Left lung (tissue), 14 donors: ENCODE results near the gene SCAMP2. TPM values are rescaled to one million over a fixed set of nuclear protein-coding genes. Genes with fewer than 3 reads are reported as not detected.
"Not testable (repeated sequence)": the region's sequence is repeated elsewhere in the genome, so short reads cannot be mapped to it uniquely, and the experiment has no call there.

Experiments used
- ATAC-seq: fragments of 200-7000 bp; cut with Tn5 transposase; one replicate; pipeline ENCODE4 v1.9.1; 2020; ENCODE audit warnings: moderate library complexity
- DNase-seq, 4 donors: peaks; one replicate each; pipeline ENCODE4 v3.0.0-alpha.2; 2013 to 2020
- H3K27ac ChIP-seq, 2 donors: fragments of 200-600 bp; sonication (generic) in 1 of 2; one replicate each; pipeline versions ENCODE4 v1.5.0 to v1.8.0; 2020 to 2021
- H3K27me3 ChIP-seq, 2 donors: fragments of 200-600 bp; sonication (generic) in 1 of 2; one replicate each; pipeline versions ENCODE4 v1.5.0 to v1.8.0; 2020 to 2021
- H3K36me3 ChIP-seq, 2 donors: fragments of 200-600 bp; sonication (generic) in 1 of 2; one replicate each; pipeline versions ENCODE4 v1.5.0 to v1.8.0; 2020 to 2021
- H3K4me1 ChIP-seq, 2 donors: fragments of 200-600 bp; one replicate each; pipeline ENCODE4 v1.8.0; 2021
- H3K4me3 ChIP-seq, 2 donors: fragments of 200-600 bp; sonication (generic) in 1 of 2; one replicate each; pipeline versions ENCODE4 v1.5.0 to v1.8.0; 2020 to 2021; ENCODE audit warnings: mild to moderate bottlenecking in 1 of 2
- H3K9me3 ChIP-seq, 2 donors: fragments of 200-600 bp; sonication (generic) in 1 of 2; one replicate each; pipeline versions ENCODE4 v1.5.0 to v1.8.0; 2020 to 2021
- intact Hi-C, 2 donors: fragments of 100-400 bp; cut with DNase I; formaldehyde crosslinking; loops; one replicate each; pipeline versions ENCODE4 v1.11.2 to v1.14.2; 2022
- long read RNA-seq, 12 donors: library from polyadenylated mRNA in 2 of 12; unstranded in 2 of 12; transcript quantifications; one replicate each; pipeline ENCODE4 v2.0.0 and lab custom pipeline, GENCODE V29; 2019 to 2026
- polyA plus RNA-seq, 6 donors: library from polyadenylated mRNA; unstranded; fragments of 120-200 nt; gene quantifications; one replicate each; pipeline ENCODE4 v1.2.1, GENCODE V29; 2013; ENCODE audit not compliant: insufficient read length in 6 of 6
- total RNA-seq, 2 donors: library from RNA; stranded (reverse); fragmentation: NEBNext Ultra II Directional; extraction: Animal tissue kit (Norgen Biotek cat#: 25700); gene quantifications; one replicate each; pipeline ENCODE4 v1.2.1, GENCODE V29; 2021
- TF ChIP-seq, protein P1 (sequence below), 2 donors: fragments of 200-600 bp; sonication (generic) in 1 of 2; IDR thresholded peaks; one replicate each; pipeline versions ENCODE4 v1.5.0 to v1.8.0; 2021; ENCODE audit warnings: antibody characterized with exemption in 2 of 2
- donor health status: DM: no; HTN: yes; CAD: no.
- donor health status: DM: no; HTN: no; CAD: no.

Gene SCAMP2, protein sequence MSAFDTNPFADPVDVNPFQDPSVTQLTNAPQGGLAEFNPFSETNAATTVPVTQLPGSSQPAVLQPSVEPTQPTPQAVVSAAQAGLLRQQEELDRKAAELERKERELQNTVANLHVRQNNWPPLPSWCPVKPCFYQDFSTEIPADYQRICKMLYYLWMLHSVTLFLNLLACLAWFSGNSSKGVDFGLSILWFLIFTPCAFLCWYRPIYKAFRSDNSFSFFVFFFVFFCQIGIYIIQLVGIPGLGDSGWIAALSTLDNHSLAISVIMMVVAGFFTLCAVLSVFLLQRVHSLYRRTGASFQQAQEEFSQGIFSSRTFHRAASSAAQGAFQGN
- total RNA-seq = 100 to 1,000 TPM; 131 to 138 TPM
- 10 to 100 TPM; 42.8 to 56.2 (median 44.8) TPM for polyA plus RNA-seq
- long read RNA-seq, donor 1, transcript SCAMP2-201 (9 exons, 2,453 nt) = major isoform, 36 of 43 reads
- long read RNA-seq, donor 1, partial matches to known transcripts = 6 of 43 reads
- long read RNA-seq, donor 1, other reads (novel, unspliced or antisense) = 0 of 43 reads
- long read RNA-seq, donor 2, transcript SCAMP2-201 (9 exons, 2,453 nt) = major isoform, 30 of 32 reads
- long read RNA-seq, donor 2, partial matches to known transcripts = 0 of 32 reads
- long read RNA-seq, donor 2, other reads (novel, unspliced or antisense) = 0 of 32 reads
- long read RNA-seq, donor 3, transcript SCAMP2-201 (9 exons, 2,453 nt) = major isoform, 18 of 19 reads
- long read RNA-seq, donor 3, partial matches to known transcripts = 0 of 19 reads
- long read RNA-seq, donor 3, other reads (novel, unspliced or antisense) = 0 of 19 reads
- long read RNA-seq, donor 4, transcript SCAMP2-201 (9 exons, 2,453 nt) = major isoform, 58 of 64 reads
- long read RNA-seq, donor 4, partial matches to known transcripts = 3 of 64 reads
- long read RNA-seq, donor 4, other reads (novel, unspliced or antisense) = 3 of 64 reads
- long read RNA-seq, donor 5, transcript SCAMP2-201 (9 exons, 2,453 nt) = major isoform, 21 of 23 reads
- long read RNA-seq, donor 5, partial matches to known transcripts = 0 of 23 reads
- long read RNA-seq, donor 5, other reads (novel, unspliced or antisense) = 0 of 23 reads
- long read RNA-seq, donor 6, transcript SCAMP2-201 (9 exons, 2,453 nt) = major isoform, 15 of 36 reads
- long read RNA-seq, donor 6, partial matches to known transcripts = 20 of 36 reads
- long read RNA-seq, donor 6, other reads (novel, unspliced or antisense) = 0 of 36 reads
- long read RNA-seq, donor 7, transcript SCAMP2-201 (9 exons, 2,453 nt) = major isoform, 8 of 8 reads
- long read RNA-seq, donor 7, partial matches to known transcripts = 0 of 8 reads
- long read RNA-seq, donor 7, other reads (novel, unspliced or antisense) = 0 of 8 reads
- long read RNA-seq, donor 8, transcript SCAMP2-201 (9 exons, 2,453 nt) = major isoform, 27 of 28 reads
- long read RNA-seq, donor 8, partial matches to known transcripts = 0 of 28 reads
- long read RNA-seq, donor 8, other reads (novel, unspliced or antisense) = 0 of 28 reads
- long read RNA-seq, donor 9 = 0 reads
- long read RNA-seq, donor 10, transcript SCAMP2-201 (9 exons, 2,453 nt) = major isoform, 120 of 138 reads
- long read RNA-seq, donor 10, partial matches to known transcripts = 7 of 138 reads
- long read RNA-seq, donor 10, other reads (novel, unspliced or antisense) = 11 of 138 reads
- long read RNA-seq, donor 11 = 0 reads
- long read RNA-seq, donor 12, transcript SCAMP2-201 (9 exons, 2,453 nt) = major isoform, 27 of 32 reads
- long read RNA-seq, donor 12, partial matches to known transcripts = 5 of 32 reads
- long read RNA-seq, donor 12, other reads (novel, unspliced or antisense) = 0 of 32 reads

DNA sequence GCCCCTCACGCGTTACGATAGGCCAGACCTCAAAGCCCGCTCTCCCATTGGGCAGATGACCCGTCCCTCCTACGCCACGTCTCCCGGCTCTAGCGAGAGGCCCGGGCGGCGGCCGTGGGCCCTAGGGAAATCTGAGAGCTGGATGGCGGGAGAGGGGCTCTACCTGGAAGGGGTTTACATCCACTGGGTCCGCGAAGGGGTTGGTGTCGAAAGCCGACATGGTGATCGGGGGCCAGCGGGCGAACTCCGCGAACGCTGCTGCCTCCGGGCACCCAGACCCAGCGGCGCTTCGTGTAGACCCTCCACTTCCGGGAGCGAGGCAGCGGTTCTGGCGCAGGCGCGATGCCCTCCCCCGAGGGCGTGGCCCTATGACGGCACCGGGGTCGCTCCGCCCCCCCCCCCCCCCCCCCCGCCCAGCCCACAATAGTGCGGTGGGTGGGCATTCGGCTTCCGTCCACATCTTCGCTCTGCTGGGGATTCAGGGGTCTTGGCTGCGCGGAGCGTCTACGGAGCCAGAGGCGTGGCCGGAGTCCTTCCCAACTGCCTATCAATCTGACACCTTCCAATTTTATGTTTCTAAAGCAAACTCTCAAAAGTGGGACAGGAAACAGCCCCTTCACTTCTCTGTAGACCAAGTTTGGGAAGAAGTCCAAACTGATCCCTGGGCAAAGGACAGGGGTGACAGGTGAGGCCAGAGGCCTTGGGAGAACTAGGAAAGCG lies at the start of gene SCAMP2:
TSS of gene SCAMP2 (minus strand) at position 330 of the 720 bp plus-strand sequence. CDS start at position 220, 110 bp downstream.
- ATAC-seq (peak; percentile 94), DNase-seq (peak; percentile 94 to 96 (median 94))
- Histone ChIP-seq H3K36me3 (no peaks in the 10 kb centered on the region), H3K27ac (peak within 1 kb of the TSS; percentile 90 to 96), H3K4me3 (peak within 1 kb of the TSS; percentile 52 to 78), H3K4me1 (peaks cover 42 to 51% of the 10 kb centered on the region in 2 donors), H3K9me3 (no peaks in the 10 kb centered on the region), H3K27me3 (no peaks in the 10 kb centered on the region)
- TF ChIP-seq, protein P1, sequence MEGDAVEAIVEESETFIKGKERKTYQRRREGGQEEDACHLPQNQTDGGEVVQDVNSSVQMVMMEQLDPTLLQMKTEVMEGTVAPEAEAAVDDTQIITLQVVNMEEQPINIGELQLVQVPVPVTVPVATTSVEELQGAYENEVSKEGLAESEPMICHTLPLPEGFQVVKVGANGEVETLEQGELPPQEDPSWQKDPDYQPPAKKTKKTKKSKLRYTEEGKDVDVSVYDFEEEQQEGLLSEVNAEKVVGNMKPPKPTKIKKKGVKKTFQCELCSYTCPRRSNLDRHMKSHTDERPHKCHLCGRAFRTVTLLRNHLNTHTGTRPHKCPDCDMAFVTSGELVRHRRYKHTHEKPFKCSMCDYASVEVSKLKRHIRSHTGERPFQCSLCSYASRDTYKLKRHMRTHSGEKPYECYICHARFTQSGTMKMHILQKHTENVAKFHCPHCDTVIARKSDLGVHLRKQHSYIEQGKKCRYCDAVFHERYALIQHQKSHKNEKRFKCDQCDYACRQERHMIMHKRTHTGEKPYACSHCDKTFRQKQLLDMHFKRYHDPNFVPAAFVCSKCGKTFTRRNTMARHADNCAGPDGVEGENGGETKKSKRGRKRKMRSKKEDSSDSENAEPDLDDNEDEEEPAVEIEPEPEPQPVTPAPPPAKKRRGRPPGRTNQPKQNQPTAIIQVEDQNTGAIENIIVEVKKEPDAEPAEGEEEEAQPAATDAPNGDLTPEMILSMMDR (IDR thresholded peaks at IDR 0.05) = no peak
- intact Hi-C loops = no loop called here

DNA sequence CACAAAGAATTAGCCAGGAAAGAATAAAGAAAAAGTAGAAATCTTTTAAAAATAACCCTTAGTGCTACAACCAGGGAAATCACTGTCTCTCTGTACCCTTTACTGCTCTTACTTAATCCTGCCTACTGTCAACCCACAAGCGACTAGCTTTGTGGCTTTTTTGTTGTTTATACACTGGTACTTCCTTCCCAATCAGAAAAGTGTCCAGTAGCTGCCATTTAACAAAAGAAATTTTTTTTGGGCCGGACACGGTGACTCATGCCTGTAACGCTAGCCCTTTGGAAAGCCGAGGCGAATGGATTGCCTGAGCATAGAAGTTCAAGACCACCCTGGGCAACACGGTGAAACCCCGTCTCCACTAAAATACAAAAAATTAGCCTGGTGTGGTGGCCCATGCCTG lies 47.3 kb upstream of the SCAMP2 start:
- peak in 1 of 4 donors; percentile 26 for DNase-seq
- H3K36me3 ChIP-seq = peaks cover 0 to 100% of the 10 kb centered on the region in 2 donors
- intact Hi-C loops = no loop called here
- no peaks in the 10 kb centered on the region for H3K27me3 ChIP-seq
- peaks cover 0 to 6% of the 10 kb centered on the region in 2 donors for H3K4me1 ChIP-seq
- ATAC-seq = no peak
- H3K27ac ChIP-seq = peak overlapping the region in 1 of 2 donors; percentile 11
- no peak overlapping the region for H3K4me3 ChIP-seq
- no peaks in the 10 kb centered on the region for H3K9me3 ChIP-seq
- TF ChIP-seq, protein P1 (IDR thresholded peaks at IDR 0.05) = no peak

DNA sequence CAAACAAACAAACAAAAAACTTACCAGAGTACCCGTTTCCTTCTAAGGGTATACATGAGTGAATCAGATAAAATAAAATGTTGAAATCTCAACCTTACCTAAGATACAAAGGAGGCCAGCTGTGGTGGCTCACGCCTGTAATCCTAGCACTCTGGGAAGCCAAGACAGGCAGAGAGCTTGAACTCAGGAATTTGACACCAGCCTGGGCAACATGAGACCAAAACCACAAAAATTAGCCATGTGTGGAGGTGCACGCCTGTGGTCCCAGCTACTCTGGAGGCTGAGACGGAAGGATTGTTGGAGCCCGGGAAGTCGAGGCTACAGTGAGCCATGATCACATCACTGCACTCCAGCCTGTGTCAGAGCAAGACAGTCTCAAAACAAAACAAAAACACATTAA lies 44.5 kb upstream of the SCAMP2 start:
- Histone ChIP-seq H3K27me3 (no peaks in the 10 kb centered on the region), H3K4me1 (peaks cover 0 to 6% of the 10 kb centered on the region in 2 donors), H3K36me3 (peaks cover 0 to 98% of the 10 kb centered on the region in 2 donors), H3K27ac (no peak overlapping the region), H3K4me3 (no peak overlapping the region), H3K9me3 (no peaks in the 10 kb centered on the region)
- DNase-seq (no peak), ATAC-seq (no peak)
- TF ChIP-seq, protein P1 (IDR thresholded peaks at IDR 0.05) = no peak
- intact Hi-C loops = no loop called here

DNA sequence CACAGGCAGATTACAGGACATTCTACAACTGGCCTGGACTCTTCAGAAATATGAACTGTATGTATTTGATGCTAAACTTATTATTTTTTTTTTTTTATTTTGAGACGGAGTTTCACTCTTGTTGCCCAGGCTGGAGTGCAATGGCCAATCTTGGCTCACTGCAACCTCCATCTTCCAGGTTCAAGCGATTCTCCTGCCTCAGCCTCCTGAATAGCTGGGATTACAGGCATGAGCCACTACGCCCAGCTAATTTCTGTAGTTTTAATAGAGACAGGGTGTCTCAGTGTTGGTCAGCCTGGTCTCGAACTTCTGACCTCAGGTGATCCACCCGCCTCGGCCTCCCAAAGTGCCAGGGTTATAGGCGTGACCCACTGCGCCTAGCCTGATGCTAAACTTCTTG lies 40.6 kb upstream of the SCAMP2 start:
- H3K27me3 ChIP-seq, H3K9me3 ChIP-seq, H3K4me1 ChIP-seq, H3K4me3 ChIP-seq, DNase-seq, intact Hi-C loops, ATAC-seq, H3K27ac ChIP-seq: not testable (repeated sequence)
- peaks cover 0 to 71% of the 10 kb centered on the region in 2 donors for H3K36me3 ChIP-seq
